ENCODE data around the gene UBA1.

The UBA1 gene

GRCh38 chrX:47235691-47236103 lies 42.1 kb downstream of the UBA1 start:
- no peak for DNase-seq (ENCODE audit: low read depth)
- no peak overlapping the region for H3K4me3 ChIP-seq (ENCODE audit: low read length)
- TF ChIP-seq CTCF (conservative IDR thresholded peaks at IDR 0.05; ENCODE audit: low read length) = no peak

- TF ChIP-seq CTCF (conservative IDR thresholded peaks at IDR 0.05; ENCODE audit: low read length) = no peak
- no peak for DNase-seq (ENCODE audit: low read depth)
Measured at GRCh38 chrX:47239199-47239598, 45.6 kb downstream of the UBA1 start.

DNA sequence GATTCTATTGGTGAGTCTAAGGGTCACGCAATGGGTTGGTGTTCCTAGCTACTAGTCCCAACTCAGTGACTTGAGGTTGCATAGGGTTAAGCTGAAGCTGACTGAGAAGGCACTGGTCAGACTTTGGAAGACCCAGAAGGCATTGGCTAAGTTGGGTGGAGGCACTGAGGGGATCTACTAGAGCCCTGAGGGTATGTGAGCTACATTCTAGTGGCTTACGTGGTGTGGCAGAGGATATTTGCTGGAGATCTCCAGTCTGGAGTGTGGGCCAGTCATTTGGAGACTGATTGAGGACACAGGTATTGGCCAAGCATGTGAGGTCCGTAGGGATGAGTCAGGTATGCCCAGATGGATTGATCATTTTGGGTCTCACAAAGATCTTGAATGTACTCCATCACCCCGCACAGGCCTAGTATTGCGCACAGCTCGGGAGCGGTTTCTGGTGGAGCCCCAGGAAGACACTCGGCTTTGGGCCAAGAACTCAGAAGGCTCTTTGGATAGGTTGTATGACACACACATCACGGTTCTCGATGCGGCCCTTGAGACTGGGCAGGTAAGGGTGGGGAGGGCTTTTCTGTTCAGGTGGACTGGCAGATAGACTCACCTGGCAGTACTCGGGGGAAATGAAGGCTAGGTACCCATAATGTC lies 46.4 kb downstream of the UBA1 start:
- no peak for DNase-seq (ENCODE audit: low read depth)
- TF ChIP-seq CTCF (conservative IDR thresholded peaks at IDR 0.05; ENCODE audit: low read length) = no peak
- H3K4me3 ChIP-seq (ENCODE audit: low read length) = no peak overlapping the region

More at GRCh38 chrX:47239199-47239598, 45.6 kb downstream of the UBA1 start:
- no peak overlapping the region for H3K4me3 ChIP-seq (ENCODE audit: low read length)

DNA sequence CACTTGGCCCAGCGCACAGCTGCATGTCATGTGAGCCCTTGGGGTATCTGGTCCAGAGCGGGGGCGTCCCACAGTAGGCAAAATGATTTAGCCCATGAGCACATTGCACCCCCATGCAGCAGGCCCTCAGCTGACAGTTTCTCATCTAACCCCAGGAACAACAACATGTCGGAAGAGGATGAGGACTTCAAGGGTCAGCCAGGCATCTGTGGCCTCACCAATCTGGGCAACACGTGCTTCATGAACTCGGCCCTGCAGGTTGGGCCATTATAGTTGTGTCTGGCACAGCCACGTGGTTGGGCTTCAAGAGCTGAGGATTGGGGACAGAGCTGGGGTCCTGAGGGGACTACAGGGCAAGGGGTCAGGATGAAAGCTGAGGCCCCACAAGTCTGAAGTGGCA lies 47.0 kb downstream of the UBA1 start:
- TF ChIP-seq CTCF (conservative IDR thresholded peaks at IDR 0.05; ENCODE audit: low read length) = no peak
- no peak for DNase-seq (ENCODE audit: low read depth)
- H3K4me3 ChIP-seq (ENCODE audit: low read length) = no peak overlapping the region

DNA sequence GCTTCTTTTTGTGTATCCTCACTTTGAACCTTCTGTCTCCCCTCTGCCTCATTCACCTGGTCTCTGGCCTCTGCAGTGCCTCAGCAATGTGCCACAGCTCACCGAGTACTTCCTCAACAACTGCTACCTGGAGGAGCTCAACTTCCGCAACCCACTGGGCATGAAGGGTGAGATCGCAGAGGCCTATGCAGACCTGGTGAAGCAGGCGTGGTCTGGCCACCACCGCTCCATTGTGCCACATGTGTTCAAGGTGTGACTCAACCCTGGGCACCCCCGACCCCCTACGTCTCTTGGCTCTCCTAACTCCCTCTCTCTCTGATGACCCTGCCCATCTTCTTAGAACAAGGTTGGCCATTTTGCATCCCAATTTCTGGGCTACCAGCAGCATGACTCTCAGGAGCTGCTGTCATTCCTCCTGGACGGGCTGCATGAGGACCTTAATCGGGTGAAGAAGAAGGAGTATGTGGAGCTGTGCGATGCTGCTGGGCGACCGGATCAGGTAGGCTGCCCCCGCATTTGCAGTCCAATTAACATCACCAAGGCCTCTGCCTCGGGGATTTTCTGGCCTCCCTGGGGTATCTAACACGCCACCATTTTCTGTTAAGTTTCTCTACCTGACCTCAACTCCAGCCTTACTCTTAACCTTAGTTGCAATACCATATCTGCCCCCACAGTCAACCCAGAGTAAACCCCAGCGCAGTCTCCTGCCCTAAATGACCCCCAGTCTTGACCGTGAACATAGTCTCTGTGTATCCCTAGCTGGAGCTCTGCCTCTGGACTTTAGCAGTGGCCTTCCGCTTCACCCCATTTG lies 47.8 kb downstream of the UBA1 start:
- H3K4me3 ChIP-seq (ENCODE audit: low read length) = no peak overlapping the region
- TF ChIP-seq CTCF (conservative IDR thresholded peaks at IDR 0.05; ENCODE audit: low read length) = no peak
- no peak for DNase-seq (ENCODE audit: low read depth)

GRCh38 chrX:47242321-47242720 lies 48.7 kb downstream of the UBA1 start:
- DNase-seq (ENCODE audit: low read depth) = no peak
- no peak overlapping the region for H3K4me3 ChIP-seq (ENCODE audit: low read length)
- TF ChIP-seq CTCF (conservative IDR thresholded peaks at IDR 0.05; ENCODE audit: low read length) = no peak

DNA sequence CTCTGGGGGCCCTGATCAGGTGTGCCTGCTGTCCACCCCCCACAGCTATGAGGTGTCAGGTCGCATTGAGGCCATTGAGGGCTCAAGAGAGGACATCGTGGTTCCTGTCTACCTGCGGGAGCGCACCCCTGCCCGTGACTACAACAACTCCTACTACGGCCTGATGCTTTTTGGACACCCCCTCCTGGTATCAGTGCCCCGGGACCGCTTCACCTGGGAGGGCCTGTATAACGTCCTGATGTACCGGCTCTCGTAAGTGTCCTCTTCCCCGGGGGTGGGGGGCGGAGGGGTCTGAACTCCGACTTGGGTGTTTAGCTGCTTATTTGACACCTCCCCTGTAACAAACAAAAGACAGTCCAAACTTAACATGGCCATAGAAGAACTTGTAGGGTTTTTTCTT lies 49.7 kb downstream of the UBA1 start:
- no peak for TF ChIP-seq CTCF (conservative IDR thresholded peaks at IDR 0.05; ENCODE audit: low read length)
- no peak overlapping the region for H3K4me3 ChIP-seq (ENCODE audit: low read length)
- no peak for DNase-seq (ENCODE audit: low read depth)
